HEK293 (cell line): ENCODE data around the gene CDSN.

Experiments
- CTCF ChIP-seq: fragments of 450-650 bp; formaldehyde crosslinking; IDR thresholded peaks from 2 replicates; pipeline ENCODE4 v1.5.1; 2016; ENCODE audit warnings: missing biosample characterization, missing genetic modification characterization
- ZNF18 ChIP-seq: fragments of 450-650 bp; formaldehyde crosslinking; IDR thresholded peaks from 2 replicates; pipeline ENCODE4 v1.5.1; 2016; ENCODE audit warnings: missing biosample characterization, missing genetic modification characterization
- ZNF561 ChIP-seq: fragments of 450-650 bp; IDR thresholded peaks from 2 replicates; pipeline ENCODE4 v1.5.1; 2018; ENCODE audit warnings: missing biosample characterization, missing genetic modification characterization, borderline replicate concordance
- ZNF768 ChIP-seq: fragments of 450-650 bp; formaldehyde crosslinking; IDR thresholded peaks from 2 replicates; pipeline ENCODE4 v1.5.1; 2018; ENCODE audit warnings: missing biosample characterization, mild to moderate bottlenecking, missing genetic modification characterization
- TF ChIP-seq, protein P1 (sequence below): fragments of 450-650 bp; formaldehyde crosslinking; IDR thresholded peaks from 2 replicates; pipeline ENCODE4 v1.5.1; 2016; ENCODE audit warnings: missing biosample characterization, missing genetic modification characterization

DNA sequence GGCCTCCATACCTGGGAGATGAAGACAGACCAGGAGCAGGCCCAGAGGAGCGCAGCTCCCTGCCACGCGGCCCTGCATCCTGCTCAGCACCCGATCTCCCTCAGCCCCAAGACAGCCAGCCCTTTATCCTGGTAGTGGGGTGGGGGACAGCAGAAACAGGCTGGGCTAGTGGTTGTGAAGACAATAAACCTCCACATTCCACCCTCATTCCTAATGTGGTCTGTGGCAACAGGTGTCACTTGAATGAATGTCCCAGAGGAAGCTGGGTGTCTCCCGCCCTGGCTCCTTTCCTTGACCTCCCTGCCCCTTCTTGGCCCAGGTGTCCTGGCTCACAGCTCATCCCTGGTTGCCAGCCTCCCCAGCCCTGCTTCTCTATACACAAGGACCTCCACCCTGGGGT is 7.8 kb downstream of the CDSN start, which contains the start of gene C6orf15:
- TF ChIP-seq ZNF18 (tag by site-specific recombination) (no peak), CTCF (tag by site-specific recombination) (no peak), ZNF768 (tag by site-specific recombination) (no peak), ZNF561 (no peak)
- TF ChIP-seq, protein P1, sequence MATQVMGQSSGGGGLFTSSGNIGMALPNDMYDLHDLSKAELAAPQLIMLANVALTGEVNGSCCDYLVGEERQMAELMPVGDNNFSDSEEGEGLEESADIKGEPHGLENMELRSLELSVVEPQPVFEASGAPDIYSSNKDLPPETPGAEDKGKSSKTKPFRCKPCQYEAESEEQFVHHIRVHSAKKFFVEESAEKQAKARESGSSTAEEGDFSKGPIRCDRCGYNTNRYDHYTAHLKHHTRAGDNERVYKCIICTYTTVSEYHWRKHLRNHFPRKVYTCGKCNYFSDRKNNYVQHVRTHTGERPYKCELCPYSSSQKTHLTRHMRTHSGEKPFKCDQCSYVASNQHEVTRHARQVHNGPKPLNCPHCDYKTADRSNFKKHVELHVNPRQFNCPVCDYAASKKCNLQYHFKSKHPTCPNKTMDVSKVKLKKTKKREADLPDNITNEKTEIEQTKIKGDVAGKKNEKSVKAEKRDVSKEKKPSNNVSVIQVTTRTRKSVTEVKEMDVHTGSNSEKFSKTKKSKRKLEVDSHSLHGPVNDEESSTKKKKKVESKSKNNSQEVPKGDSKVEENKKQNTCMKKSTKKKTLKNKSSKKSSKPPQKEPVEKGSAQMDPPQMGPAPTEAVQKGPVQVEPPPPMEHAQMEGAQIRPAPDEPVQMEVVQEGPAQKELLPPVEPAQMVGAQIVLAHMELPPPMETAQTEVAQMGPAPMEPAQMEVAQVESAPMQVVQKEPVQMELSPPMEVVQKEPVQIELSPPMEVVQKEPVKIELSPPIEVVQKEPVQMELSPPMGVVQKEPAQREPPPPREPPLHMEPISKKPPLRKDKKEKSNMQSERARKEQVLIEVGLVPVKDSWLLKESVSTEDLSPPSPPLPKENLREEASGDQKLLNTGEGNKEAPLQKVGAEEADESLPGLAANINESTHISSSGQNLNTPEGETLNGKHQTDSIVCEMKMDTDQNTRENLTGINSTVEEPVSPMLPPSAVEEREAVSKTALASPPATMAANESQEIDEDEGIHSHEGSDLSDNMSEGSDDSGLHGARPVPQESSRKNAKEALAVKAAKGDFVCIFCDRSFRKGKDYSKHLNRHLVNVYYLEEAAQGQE (tag by site-specific recombination): no peak
